ENCODE results near the gene CDC42BPB. TPM values are rescaled to one million over a fixed set of nuclear protein-coding genes. Genes with fewer than 3 reads are reported as not detected.

The CDC42BPB gene, protein sequence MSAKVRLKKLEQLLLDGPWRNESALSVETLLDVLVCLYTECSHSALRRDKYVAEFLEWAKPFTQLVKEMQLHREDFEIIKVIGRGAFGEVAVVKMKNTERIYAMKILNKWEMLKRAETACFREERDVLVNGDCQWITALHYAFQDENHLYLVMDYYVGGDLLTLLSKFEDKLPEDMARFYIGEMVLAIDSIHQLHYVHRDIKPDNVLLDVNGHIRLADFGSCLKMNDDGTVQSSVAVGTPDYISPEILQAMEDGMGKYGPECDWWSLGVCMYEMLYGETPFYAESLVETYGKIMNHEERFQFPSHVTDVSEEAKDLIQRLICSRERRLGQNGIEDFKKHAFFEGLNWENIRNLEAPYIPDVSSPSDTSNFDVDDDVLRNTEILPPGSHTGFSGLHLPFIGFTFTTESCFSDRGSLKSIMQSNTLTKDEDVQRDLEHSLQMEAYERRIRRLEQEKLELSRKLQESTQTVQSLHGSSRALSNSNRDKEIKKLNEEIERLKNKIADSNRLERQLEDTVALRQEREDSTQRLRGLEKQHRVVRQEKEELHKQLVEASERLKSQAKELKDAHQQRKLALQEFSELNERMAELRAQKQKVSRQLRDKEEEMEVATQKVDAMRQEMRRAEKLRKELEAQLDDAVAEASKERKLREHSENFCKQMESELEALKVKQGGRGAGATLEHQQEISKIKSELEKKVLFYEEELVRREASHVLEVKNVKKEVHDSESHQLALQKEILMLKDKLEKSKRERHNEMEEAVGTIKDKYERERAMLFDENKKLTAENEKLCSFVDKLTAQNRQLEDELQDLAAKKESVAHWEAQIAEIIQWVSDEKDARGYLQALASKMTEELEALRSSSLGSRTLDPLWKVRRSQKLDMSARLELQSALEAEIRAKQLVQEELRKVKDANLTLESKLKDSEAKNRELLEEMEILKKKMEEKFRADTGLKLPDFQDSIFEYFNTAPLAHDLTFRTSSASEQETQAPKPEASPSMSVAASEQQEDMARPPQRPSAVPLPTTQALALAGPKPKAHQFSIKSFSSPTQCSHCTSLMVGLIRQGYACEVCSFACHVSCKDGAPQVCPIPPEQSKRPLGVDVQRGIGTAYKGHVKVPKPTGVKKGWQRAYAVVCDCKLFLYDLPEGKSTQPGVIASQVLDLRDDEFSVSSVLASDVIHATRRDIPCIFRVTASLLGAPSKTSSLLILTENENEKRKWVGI (N-terminal part only)
- 54.7 and 66.1 TPM in 2 replicates for total RNA-seq

DNA sequence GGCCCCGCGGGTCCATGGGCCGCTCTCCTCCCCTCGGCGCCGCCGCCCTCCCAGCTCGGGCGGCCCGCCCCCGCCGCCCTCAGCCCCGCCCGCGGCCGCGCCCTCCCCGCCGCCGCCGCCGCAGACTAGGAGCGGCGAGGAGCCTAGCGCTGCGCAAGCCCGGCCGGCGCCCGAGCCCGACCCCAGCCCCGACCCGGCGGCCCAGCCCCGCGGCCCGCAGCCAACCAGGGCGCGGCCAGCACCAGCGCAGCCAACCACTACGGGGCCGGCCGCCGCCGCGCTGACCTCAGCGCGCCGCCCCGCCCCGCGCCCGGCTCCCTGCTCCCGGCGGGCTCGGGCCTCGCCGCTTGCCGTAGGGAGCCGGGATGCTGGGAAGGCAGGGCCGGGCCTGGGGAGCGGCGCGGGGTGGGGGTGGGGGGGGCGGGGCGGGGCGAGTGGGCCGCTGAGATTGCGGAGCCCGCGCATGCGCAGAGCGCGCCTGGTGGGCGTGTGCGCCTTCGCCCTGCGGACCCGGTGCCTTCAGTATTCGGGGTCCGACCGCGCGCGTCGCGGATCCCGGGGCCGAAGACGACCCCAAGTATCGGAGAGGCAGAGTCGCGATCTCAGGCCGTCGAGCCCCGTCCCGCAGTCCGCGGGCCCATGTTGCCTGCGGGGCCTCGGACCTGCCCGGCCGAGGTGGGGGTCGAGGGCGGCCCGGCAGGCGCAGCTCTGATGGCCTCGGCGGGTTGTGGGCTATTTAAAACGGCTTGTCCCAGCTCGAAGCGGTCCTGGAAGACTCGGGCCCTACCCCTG is at the start of gene CDC42BPB:
Gene CDC42BPB (minus strand): TSS at position 178 of the 792 bp plus-strand sequence. CDS start 376 bp downstream, outside the sequence.

DNA sequence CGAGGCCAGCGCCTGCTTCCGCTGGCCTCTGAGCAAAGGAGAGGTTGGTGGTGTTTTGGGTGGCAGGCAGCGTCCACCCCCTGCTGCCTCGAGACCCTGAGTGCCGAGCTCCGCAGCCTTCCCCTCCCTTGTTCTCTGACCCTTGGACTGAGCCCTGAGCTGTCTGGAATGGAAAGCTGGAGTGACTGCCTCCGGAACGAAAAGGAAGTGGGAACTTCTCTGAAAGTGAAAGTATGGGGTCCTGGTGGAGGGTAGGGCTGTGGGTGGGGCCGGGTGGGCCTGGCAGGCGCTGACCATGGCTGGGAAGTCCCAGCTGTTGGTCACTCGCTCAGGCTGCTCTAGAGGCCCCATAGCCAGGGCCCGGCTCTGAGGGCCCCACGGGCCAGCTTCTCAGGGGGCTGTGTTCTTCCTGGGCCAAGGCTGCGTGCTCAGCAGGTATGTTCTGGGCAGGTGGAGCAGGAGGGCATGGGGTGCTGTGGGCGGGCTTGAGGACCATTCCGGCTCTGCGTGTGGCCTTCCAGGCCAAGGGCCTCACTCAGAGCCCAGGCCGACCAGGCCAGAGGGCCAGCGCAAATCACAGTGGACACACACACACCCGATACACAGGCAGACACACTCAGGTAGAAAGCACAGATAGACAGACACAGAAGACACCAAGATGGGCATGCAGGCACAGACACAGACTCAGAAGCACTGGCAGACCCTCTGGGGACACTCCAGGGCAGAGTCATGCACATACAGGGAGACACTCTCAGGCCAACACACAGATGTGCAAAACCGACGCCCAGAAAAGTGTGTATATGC is 37.3 kb upstream of the CDC42BPB start, which contains the start of gene EXOC3L4:
Gene EXOC3L4 (plus strand): TSS at position 320 of the 804 bp plus-strand sequence. CDS start 5,495 bp downstream, outside the sequence.

DNA sequence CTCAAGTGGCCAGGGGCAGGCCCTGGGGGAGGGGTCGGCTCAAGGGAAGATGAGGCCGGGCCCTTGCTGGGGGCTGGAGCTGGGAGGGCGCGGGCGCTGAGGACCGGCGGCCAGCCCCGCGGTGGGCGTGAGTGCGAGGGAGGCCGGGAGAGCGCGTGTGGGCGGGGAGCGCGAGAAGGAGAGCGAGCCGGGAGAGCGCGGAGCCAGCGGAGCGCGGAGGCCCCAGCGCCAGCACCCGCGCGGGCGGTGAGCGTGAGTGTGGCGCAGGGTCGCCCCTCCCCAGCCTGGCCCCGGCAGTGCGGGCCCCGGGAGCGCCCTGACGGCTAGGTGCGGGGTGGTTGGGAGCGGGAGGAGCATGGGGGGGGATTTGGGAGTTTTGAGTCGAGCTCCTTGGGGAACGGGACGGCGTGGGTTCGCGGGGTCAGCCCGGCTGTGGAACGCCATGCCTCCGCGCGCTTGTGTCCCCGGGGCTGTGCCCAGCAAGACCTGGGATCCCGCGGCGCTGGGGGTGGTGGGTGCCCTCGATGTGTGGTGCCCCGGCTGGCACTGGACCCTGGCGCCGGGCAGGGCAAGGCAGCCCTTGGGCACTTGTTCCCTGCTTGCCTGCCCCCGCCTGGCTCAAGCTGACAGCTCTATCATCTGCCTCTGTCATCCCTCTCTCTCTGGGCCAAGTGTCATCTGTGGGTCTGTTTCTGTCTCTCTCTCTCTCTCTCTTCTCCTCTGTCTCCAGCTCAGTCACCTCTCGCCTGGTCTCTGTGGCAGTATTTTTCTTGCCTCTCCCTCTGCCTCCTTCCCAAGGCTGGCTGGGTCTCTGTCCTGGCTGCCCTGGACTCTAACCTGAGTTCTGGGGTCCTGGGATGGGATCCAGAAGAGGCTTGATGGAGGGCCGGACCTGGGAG is 26.9 kb upstream of the CDC42BPB start, which contains the start of gene LBHD2:
Gene LBHD2 (plus strand): TSS at position 190 of the 899 bp plus-strand sequence. CDS start 1,803 bp downstream, outside the sequence.

DNA sequence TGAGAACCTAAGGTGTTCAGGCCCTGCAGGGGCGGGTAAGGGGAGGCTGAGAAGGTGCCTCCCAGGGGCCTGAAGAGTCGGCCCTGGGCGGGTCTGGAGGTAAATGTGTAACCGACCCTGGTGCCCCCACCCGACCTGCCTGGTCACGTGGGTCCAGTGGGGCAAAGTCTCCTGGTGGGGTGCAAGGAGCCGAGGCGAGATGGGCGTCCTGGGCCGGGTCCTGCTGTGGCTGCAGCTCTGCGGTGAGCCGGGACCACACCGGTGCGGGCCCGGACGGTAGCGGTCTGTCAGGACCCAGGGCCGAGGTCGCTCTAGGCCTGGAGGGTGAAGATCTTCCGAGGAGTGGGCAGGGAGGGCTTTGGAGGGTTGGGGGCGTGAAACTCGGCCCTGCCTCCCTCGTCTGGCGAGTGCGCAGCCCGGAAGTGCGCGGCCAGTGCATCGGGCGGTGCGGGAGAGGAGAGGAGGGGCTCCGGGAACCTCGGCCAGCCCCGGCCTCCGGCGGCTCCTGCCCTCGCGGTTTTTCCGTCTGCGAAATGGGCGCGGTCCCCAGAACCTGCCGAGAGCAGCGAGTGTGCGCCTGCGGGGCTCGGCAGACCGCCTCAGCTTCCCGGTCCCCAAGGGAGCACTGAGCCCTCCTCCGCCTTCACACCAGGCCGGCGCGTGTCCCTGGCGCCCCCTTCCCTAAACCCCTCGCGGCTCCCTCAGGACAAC is 134.7 kb downstream of the CDC42BPB start, which contains the start of gene AMN:
Gene AMN (plus strand): TSS at position 174 of the 711 bp plus-strand sequence. CDS start 26 bp downstream, at position 200.

Other genes with a start within 250 kb of the CDC42BPB start
- gene AMN, start 134.9 kb downstream of the CDC42BPB start, total RNA-seq: 1.1 and 3.8 TPM in 2 replicates
- gene LBHD2, start 26.7 kb upstream of the CDC42BPB start, total RNA-seq: not detected in 2 replicates
- not detected in 2 replicates for gene EXOC3L4, start 37.2 kb upstream of the CDC42BPB start, total RNA-seq
- gene TNFAIP2, start 65.9 kb upstream of the CDC42BPB start, total RNA-seq: 4.4 and 5.4 TPM in 2 replicates

All from airway epithelial cell (primary cell).